NK-92 (cell line): ENCODE measurements around the gene OR5H14.
"Not testable (repeated sequence)": the region's sequence is repeated elsewhere in the genome, so short reads cannot be mapped to it uniquely, and the experiment has no call there.

ENCODE experiments used
- DNase-seq: peaks from one replicate; lab custom pipeline; 2025; ENCODE audit not compliant: unreplicated experiment; lab: John Stamatoyannopoulos, UW

Gene OR5H14

DNA sequence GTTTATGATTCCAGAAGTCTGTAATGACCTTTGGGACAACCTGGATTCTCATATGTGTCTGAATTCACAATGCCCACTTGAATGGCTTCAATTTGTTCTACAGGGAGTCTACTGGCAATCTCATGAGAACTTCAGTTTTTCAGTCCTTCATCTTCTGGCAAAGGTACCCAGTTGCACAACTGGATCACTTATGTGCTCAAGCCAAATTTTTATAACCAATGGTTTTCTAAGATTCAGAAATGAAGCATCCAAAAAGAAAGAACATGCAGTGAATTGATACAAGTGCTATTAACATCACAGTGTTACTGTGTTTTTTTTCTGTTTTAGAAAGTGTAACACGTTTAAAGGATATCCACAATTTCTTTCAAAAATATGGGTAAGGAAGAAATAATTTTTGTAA, at the start of gene OR5H14:
Gene OR5H14 (plus strand): TSS at position 301 of the 400 bp plus-strand sequence. CDS start 1,907 bp downstream, outside the sequence.
- DNase-seq, result no peak

DNA sequence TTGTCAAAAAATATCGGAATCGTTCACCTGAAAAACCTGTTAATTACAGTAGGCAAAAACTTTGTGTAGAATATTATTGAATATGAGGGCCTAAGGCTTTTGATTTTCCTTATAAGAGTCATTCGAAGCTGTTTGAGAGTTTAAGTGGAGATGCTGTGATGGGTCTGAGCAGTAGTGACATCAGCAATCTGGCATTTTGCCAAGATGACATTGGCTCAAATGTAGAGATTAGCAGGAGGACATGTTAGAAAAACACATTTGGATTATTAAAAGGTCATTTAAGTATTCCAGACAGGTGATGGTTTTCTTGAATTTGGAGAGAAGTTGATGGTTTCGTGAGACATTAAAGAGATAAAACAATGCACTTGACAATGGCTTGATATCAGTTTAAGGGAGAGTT, 47.4 kb upstream of the OR5H14 start:
- DNase-seq, result no peak

DNA sequence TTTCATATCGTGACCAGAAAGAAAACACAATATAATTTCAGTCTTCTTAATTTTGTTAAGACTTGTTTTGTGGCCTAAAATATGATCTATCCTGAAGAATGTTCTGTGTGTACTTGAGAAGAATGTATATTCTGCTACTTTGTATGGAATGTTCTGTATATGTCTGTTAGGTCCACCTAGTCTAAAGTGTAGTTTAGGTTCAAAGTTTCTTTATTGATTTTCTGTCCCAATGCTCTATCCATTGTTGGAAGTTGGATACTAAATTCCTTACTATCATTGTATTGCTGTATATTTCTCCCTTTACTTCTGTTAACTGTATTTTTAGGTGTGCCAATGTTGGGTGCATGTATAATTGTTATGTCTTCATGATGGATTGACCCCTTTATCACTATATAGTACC, 39.1 kb upstream of the OR5H14 start:
- no peak for DNase-seq

DNA sequence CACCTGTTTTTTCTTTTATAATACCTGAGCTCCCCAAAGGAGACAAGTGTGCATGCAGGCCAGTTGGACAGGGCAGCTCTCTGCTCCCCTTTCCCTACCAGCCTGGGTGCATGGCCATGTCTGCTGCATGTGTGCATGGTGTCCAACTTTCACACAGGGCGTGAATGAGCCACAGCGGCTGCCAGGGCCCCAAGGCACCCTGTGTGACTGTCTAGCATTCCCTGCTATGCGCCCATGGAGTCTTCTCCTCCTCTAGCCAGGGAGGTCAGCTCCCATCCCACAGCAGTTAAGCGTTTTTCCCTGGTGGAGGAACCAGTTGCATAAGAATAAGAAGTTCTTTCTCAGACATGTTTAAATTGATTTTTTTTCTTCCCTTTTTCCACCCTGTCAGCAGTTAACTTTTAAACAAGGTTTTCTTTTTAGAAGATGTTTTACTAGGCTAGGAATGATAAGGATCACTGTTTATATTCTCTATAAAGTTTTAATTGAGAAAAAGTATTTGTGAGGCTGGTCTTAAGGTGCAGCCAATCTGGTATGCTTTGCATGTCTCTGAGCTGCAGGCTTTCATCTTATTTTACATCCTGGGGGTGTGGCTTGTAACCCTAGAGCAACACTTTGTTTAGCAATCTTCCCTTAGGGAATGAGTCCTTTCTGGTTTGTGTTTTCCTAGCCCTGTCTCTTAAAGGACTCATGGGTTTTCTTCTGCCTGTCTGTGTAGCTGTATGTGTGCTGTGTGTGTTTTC, 37.3 kb upstream of the OR5H14 start:
- no peak for DNase-seq

DNA sequence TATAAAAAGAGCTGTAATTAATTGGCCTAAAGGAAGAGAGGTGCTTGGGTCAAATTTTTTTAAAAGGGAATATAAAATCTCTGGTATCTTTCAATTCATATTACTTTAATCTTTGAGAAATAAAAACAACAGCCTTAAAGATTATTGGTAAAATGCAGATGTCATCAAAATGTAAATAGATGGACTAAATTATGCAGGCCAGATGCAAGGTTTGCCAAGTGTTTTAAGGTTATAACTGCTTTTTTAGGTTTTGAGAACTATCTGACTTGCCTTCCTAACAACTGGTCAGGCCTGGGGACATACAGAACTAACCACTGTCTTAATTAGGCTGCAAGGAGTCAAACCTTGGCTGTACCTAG, 36.8 kb upstream of the OR5H14 start:
- no peak for DNase-seq

DNA sequence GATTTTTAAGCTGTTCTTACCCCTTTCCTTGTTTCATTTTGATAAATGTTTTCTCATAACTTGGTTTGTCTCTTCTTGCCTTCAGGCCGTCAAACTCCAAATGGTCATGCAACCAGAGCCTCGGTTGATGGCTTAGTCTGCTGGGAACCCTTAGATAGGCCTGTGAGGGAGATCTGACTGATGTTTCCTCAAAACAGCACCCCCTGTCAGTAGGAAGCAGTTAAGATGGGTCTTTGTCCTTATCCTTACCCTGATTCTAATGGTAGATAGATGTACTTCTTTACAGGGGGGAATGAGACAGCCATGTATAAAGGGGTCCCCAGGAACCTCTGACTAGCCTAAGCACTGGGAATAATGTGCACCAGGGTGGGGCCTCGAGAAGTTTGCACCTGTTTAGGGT, 33.0 kb upstream of the OR5H14 start:
- DNase-seq, result no peak

DNA sequence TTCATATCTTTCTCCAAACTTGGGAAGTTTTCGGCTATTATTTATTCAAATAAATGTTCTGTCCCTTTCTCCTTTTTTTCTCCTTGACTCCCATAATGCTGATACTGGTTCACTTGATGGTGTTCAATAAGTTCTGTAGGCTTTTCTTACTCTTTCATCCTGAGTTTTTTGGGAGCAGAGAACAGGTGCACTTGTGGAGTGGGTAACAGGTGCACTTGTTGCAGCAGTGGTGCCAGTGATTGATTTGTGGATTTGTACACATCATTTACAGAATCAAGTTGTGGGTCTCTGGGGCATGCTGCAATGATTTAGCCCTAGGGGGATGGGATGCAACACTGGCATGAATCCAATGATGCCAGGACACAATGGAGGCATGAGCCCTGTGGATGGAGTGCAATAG, 31.6 kb upstream of the OR5H14 start:
- no peak for DNase-seq

DNA sequence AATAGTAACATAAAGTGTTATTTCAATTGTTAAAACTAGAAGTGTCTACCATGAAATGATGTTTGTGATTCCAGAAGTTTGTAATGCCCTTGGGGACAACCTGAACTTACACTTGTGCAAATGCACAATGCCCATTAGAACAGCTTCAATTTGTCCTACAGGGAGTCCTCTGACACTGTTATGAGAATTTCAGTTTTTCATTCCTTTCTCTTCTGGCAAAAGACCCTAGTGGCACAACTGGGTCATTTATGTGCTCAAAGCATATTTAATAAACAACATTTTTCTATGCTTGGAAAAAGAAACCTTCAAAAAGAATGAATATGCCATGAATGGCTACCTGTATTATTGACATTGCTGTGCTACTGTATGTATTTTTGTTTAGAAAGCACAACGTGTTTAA, 16.9 kb upstream of the OR5H14 start, which contains the start of gene OR5H1:
Gene OR5H1 (plus strand): TSS at position 301 of the 400 bp plus-strand sequence. CDS start 1,977 bp downstream, outside the sequence.
- no peak for DNase-seq

DNA sequence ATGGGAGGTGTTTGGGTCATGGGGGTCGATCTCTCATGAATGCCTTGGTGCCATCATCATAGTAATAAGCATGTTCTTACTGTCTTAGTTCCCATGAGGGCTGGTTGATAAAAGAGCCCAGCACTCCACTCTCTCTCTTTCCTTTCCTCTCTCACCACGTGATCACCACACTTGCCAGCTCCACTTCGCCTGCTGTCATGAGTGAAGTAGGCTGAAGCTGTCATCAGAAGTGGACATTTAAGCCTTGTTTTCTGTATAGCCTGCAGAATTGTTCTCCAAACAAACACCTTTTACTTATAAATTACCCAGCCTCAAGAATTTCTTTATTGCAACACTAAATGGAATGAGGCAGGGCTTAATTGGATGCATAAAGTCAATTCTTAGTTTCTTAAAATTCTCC, 10.6 kb upstream of the OR5H14 start:
- DNase-seq, result no peak

DNA sequence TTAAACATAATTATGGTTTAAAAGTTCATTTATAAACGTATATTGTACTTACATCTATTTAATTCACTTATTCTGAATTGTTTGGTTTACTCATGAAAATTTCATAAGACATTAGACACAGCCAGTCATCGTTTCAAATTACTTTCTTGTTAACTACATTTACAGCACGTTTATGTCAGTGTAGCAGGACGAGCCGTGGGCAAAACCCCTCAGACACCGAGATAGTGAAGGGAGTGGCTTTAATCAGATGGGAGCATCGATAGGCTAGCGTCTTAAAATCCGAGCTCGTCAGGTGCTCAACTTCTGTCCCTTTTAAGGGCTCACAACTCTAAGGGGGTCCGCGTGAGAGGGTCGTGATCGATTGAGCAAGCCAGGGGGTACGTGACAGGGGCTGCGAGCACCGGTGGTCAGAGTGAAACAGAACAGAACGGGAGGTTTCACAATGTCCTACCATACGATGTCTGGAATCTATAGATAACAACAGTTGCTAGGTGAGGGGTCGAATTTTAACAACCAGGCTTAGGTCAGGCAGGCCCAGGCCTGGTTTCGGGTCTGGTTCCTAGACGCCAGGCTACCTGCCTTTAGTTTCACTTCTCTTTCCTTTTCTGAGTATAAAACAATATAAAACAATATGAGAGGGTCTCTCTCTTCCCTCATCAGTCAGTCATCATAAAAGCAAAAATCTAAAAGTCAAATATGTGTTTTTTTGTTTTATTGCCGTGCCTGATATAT, 9.3 kb upstream of the OR5H14 start:
- not testable (repeated sequence) for DNase-seq

DNA sequence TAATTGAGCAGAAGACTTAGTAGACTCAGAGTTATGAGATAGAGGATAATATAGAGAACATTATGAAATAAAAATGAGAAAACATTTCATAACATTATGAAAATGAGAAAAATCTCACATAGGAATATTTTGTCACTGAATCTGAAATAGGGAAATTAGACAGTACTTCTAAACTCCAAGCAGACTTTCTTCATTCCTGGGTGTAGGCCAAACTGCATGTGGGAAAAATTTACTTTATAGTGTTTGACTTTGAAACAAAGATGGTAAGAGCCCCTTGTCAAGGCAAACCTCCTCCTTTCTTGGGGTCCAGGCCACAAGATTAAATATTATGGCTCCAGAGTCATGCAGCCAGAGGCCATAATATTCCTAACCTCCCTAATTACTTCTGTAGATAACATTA, 6.7 kb upstream of the OR5H14 start:
- DNase-seq, result no peak

DNA sequence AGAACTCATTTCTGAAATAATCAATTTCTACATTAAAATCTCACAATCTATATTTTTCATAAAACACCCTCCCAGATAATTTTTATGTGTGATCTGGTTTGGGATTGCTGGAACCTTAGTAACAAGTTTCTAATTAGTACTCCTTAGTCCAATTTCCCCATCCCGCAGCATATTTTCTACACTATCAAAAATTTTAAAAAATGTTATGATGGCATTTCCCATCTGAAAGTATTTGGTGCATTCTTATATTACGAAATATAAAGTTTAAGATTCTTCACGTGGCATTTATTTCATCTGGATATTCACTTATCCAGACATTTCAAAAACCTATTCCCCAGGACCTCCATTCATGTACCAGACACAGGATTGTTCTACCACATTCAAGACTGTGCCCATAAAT, 1.5 kb downstream of the OR5H14 start:
- no peak for DNase-seq

DNA sequence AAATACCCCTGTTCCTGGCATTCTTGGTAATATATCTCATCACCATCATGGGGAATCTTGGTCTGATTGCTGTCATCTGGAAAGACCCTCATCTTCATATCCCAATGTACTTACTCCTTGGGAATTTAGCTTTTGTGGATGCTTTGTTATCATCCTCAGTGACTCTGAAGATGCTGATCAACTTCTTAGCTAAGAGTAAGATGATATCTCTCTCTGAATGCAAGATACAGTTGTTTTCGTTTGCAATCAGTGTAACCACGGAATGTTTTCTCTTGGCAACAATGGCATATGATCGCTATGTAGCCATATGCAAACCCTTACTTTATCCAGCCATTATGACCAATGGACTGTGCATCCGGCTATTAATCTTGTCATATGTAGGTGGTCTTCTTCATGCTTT, 2.2 kb downstream of the OR5H14 start:
- not testable (repeated sequence) for DNase-seq

DNA sequence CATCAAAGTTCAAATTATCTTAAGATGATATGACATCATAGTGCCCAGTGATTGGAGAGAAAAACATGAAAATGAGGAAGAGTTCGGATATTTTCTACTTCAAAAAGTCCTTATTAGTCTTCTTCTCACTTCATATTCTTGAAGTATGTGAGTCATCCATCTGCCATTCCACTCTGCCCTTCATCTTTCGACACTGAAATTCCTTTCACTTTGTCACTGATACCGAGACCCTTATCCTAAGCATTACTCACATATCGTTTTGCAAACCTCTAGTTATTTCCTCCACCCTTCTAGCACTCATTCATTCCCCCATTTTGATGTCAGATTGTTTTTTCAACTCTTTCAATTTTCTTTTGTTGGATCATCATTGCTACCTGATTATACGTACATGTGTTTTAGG, 4.0 kb downstream of the OR5H14 start:
- DNase-seq, result no peak

DNA sequence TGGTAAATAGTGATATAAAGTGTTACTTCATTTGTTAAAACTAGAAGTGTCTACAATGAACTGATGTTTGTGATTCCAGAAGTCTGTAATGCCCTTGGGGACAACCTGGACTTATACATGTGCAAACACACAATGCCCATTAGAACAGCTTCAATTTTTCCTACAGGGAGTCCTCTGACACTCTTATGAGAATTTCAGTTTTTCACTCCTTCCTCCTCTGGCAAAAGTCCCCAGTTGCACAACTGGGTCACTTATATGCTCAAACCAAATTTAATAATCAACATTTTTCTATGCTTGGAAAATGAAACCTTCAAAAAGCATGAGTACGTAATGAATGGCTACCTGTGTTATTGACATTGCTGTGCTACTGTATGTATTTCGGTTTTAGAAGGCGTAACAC, 19.1 kb downstream of the OR5H14 start, which contains the start of gene OR5H15:
Gene OR5H15 (plus strand): TSS at position 301 of the 400 bp plus-strand sequence. CDS start 2,004 bp downstream, outside the sequence.
- DNase-seq, result no peak

DNA sequence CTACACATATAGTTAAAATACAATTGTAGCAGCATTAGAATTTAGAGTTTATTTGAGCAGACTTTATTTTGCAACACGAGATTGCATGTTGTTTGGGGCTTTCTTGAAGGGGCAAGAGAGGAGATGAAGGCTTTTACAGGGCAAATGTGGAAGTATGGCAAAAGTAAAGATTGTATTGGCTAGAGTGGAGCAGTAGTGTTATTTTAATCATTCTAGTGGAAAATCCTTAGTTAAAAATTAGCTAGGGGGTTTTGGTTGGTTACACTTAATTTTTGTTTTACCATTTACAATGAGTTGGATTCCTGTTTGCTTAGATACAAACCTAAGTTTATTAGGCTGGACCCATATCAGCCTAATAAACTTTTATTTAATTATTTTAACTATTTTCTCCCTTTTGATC, 23.8 kb downstream of the OR5H14 start:
- no peak for DNase-seq

DNA sequence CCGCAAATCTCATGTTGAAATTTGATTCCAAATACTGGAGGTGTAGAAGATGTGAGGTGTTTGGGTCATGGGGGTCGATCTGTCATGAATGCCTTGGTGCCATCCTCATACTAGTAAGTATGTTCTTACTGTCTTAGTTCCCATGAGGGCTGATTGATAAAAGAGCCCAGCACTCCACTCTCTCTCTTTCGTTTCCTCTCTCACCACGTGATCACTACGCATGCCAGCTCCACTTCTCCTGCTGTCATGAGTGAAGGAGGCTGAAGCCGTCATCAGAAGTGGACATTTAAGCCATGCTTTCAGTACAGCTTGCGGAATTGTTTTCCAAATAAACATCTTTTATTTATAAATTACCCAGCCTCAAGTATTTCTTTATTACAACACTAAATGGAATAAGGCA, 25.3 kb downstream of the OR5H14 start:
- DNase-seq, result no peak

DNA sequence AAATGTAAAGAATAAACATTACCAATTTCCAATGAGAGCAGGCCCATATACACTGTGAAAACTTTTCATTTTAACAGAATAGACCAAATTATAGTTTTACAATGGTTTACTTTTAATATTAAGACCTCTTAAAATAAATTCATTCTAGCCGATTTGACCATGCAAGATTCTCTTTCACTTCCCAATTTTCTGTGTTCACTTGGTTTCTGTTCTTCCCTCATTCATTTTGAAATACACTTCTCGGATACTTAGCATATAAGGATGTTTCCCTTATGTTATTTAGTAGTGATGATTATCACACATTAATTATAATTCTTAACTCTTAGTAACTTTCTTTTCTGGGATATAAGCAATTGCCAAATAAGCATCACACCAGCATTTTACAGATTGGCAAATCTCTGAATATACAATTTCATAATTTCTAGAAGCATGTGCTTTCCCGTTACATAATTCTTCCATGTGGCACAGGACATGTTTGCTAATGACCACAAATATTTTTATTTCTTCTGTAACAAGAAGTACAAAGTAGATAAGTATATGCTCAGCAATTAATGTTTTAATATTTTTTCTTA, 33.1 kb downstream of the OR5H14 start:
- no peak for DNase-seq

DNA sequence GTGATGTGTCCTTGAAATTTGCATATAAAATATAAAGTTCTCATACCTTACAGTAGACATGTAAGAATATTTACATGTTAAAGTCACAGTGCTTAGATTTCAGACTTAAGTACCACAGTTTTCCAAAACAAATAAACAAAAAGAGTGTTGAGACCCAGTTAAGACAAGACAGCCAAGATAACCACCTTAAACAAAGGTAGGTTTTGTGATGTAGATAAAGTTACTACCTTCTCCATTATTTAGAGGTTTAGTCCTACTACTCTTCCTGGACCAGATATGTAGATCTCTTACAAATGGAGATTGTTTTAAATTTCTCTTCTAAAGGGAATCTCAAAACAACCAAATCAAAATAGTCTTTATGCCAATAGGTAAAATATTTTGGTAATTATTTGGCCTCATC, 34.9 kb downstream of the OR5H14 start:
- no peak for DNase-seq

DNA sequence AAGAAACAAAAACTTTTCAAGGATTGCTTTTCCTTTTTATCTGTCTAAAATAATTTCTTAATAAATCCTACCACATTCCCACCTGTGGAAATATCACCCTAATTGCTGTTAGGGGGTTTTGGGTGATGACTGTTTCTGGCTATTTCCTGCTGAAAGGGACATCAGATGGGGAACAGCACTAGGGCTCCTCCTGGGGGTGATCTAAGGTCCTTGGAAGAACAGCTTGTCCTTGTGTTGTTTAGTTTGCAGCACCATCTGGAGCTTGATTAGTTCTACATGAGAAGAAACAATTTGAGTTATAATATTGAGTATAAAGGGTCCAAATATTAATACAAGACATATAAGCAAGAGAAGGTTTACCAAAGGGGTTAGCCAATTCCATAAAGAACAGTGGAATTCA, 37.9 kb downstream of the OR5H14 start:
- DNase-seq, result no peak

DNA sequence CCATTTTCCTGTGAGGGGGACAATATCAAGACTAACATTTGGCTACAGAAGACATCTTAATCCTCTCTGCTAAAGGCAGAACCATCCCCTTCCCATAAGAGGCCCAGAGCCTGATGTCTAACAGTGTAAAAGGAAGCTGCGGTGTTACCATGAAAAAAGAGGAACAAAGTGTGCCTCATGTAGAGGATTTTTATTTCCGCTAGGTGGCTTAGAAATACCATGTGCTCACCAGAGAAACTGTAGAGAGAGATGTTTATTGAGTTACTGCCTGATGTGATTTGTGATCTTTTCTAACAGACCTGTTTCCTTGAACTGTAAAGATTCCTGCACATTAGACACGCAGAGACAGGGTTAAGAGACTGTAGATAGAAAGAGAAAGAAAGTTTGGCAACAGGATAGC, 41.3 kb downstream of the OR5H14 start:
- no peak for DNase-seq

DNA sequence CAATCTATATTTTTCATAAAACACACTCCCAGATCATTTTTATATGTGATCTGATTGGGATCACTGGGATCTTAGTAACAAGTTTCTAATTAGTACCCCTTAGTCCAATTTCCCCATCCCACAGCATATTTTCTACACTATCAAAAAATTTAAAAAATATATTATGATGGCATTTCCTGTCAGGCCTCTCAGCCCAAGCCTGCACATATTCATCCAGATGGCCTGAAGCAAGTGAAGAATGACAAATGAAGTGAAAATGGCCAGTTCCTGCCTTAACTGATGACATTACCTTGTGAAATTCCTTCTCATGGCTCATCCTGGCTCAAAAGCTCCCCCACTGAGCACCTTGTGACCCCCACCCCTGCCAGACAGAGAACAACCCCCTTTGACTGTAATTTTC, 43.6 kb downstream of the OR5H14 start:
- not testable (repeated sequence) for DNase-seq
